Activated CD4-positive, alpha-beta T cell treated with anti-CD3 and anti-CD28 coated beads for 1 hour (primary cell): ENCODE measurements around the gene SORL1.

Experiments used
- DNase-seq: peaks from one replicate; pipeline ENCODE4 v3.0.0-alpha.2; 2020

The SORL1 gene

GRCh38 chr11:121544956-121545355, 92.8 kb downstream of the SORL1 start:
- DNase-seq: no peak

GRCh38 chr11:121547574-121547973, 95.5 kb downstream of the SORL1 start:
- no peak for DNase-seq

GRCh38 chr11:121550247-121551030, 98.3 kb downstream of the SORL1 start:
- no peak for DNase-seq

- no peak for DNase-seq
Observed at GRCh38 chr11:121551463-121551862, 99.3 kb downstream of the SORL1 start.

- no peak for DNase-seq
Observed at GRCh38 chr11:121552154-121552553, 100.0 kb downstream of the SORL1 start.

- no peak for DNase-seq
Observed at GRCh38 chr11:121552644-121553043, 100.5 kb downstream of the SORL1 start.

GRCh38 chr11:121553389-121553788, 101.3 kb downstream of the SORL1 start:
- no peak for DNase-seq

GRCh38 chr11:121553806-121554205, 101.7 kb downstream of the SORL1 start:
- no peak for DNase-seq

- DNase-seq: no peak
Observed at GRCh38 chr11:121554552-121554951, 102.4 kb downstream of the SORL1 start.

- DNase-seq: no peak
Observed at GRCh38 chr11:121555121-121555520, 103.0 kb downstream of the SORL1 start.

GRCh38 chr11:121556937-121557336, 104.8 kb downstream of the SORL1 start:
- DNase-seq: no peak

GRCh38 chr11:121557348-121557747, 105.2 kb downstream of the SORL1 start:
- no peak for DNase-seq

- no peak for DNase-seq
Observed at GRCh38 chr11:121559606-121560200, 107.6 kb downstream of the SORL1 start.

- no peak for DNase-seq
Observed at GRCh38 chr11:121560236-121560635, 108.1 kb downstream of the SORL1 start.

- no peak for DNase-seq
Observed at GRCh38 chr11:121561240-121561639, 109.1 kb downstream of the SORL1 start.

GRCh38 chr11:121561716-121562115, 109.6 kb downstream of the SORL1 start:
- no peak for DNase-seq

- DNase-seq: no peak
Observed at GRCh38 chr11:121563003-121563402, 110.9 kb downstream of the SORL1 start.

GRCh38 chr11:121563900-121564822, 112.0 kb downstream of the SORL1 start:
- DNase-seq: no peak

- no peak for DNase-seq
Observed at GRCh38 chr11:121564948-121565684, 113.0 kb downstream of the SORL1 start.

- no peak for DNase-seq
Observed at GRCh38 chr11:121566279-121567168, 114.4 kb downstream of the SORL1 start.

- DNase-seq: no peak
Observed at GRCh38 chr11:121567995-121568394, 115.9 kb downstream of the SORL1 start.
